ENCODE results near the gene MAP3K4. TPM values are rescaled to one million over a fixed set of nuclear protein-coding genes. Genes with fewer than 3 reads are reported as not detected.
"Not testable (repeated sequence)": the region's sequence is repeated elsewhere in the genome, so short reads cannot be mapped to it uniquely, and the experiment has no call there.

MAP3K4 gene
- total RNA-seq, 2 experiments from 2014 or later = 46.2 to 53.7 TPM

GRCh38 chr6:160960839-160961238 lies 30.7 kb upstream of the MAP3K4 start:
- POLR2A ChIA-PET = no interaction called here
- DNase-seq (no peak), ATAC-seq (ENCODE audit: low read depth) (no peak)
- Mint-ChIP-seq H3K27me3 (peaks cover 18% of the 10 kb centered on the region), H3K36me3 (no peaks in the 10 kb centered on the region), H3K4me1 (no peaks in the 10 kb centered on the region), H3K27ac (no peak overlapping the region), H3K4me3 (no peak overlapping the region), H3K9me3 (no peaks in the 10 kb centered on the region)

DNA sequence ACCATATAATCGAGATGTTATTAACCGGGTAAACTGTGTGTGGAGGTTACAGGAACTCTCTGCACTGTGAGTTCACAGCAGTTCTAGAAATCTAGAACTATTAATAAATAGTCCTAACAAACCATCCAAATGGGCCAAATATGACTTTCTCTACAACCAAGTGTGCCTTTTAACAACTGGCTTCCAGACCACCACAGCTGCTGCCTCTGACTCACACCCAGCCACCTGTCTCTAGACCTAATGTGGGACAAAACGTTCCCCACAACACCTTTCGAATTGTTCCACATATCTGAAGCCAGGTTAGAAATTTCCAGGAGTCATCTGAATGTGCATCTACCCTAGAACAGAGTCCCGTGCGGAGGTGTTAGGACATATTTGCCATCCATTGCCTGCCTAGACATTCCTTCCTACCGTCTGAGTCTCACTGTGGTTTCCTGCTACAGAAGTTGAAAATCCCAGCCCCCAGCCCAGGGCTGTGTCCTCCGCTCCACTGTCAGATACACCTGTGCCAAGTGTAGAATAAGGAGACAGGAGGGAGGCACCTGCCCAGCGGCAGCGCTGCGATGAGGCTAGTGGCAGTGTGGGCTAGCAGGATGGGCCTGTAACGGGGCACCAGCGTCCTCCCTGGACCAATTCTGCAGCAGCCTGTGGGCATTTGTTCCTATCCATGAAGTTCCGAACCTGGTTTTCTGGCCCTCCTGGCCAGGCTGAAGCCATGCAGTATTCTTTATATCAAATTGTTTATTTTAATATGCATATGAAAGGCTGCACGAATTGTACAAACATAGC lies 28.5 kb upstream of the MAP3K4 start:
- POLR2A ChIA-PET = no interaction called here
- Mint-ChIP-seq H3K27me3 (peaks cover 10% of the 10 kb centered on the region), H3K9me3 (no peaks in the 10 kb centered on the region), H3K27ac (no peak overlapping the region), H3K36me3 (no peaks in the 10 kb centered on the region), H3K4me3 (no peak overlapping the region), H3K4me1 (no peaks in the 10 kb centered on the region)
- DNase-seq = no peak
- ATAC-seq (ENCODE audit: low read depth) = no peak

DNA sequence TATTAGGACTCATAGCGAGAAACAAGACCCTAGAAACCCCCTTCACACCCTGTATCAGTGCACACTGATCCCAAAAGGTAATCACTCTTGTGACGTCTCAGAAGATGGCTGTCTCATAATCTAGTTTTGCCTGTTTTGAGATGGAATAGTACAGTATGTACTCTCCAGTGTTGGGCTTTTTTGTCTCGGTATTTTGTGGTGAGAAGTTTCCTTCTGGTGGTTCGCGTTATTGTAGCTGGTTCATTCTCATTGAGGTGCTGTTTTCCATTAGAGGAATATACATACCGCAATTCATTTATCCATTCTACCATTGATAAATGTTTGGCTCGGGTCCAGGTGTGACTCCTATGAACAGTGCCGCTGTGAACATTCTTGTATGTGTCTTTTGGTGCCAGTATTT lies 27.9 kb upstream of the MAP3K4 start:
- no peak overlapping the region for H3K4me3 Mint-ChIP-seq
- no peaks in the 10 kb centered on the region for H3K36me3 Mint-ChIP-seq
- DNase-seq (no peak), ATAC-seq (ENCODE audit: low read depth) (no peak)
- peaks cover 5% of the 10 kb centered on the region for H3K27me3 Mint-ChIP-seq
- no peaks in the 10 kb centered on the region for H3K9me3 Mint-ChIP-seq
- POLR2A ChIA-PET = no interaction called here
- H3K27ac Mint-ChIP-seq = no peak overlapping the region
- no peaks in the 10 kb centered on the region for H3K4me1 Mint-ChIP-seq

DNA sequence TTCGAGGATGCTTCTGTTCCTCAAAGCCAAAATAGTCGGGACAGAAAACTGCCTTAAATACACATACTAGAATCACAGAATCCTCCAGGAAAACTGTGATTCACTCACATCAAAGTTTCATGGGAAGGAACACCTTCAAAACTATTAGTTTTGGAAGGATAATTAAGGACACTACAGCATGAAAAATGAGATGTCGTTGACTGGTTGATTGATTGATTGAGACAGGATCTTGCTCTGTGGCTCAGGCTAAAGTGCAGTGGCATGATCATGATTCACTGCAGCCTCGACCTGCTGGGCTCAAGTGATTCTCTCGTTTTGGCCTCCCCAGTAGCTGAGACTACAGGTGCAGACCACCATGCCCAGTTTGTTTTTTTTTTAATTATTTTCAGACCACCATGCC lies 25.7 kb upstream of the MAP3K4 start:
- no peak for ATAC-seq (ENCODE audit: low read depth)
- Mint-ChIP-seq H3K9me3 (no peaks in the 10 kb centered on the region), H3K36me3 (no peaks in the 10 kb centered on the region), H3K4me3 (no peak overlapping the region), H3K27me3 (peaks cover 5% of the 10 kb centered on the region), H3K4me1 (no peaks in the 10 kb centered on the region), H3K27ac (no peak overlapping the region)
- no peak for DNase-seq
- POLR2A ChIA-PET = no interaction called here

DNA sequence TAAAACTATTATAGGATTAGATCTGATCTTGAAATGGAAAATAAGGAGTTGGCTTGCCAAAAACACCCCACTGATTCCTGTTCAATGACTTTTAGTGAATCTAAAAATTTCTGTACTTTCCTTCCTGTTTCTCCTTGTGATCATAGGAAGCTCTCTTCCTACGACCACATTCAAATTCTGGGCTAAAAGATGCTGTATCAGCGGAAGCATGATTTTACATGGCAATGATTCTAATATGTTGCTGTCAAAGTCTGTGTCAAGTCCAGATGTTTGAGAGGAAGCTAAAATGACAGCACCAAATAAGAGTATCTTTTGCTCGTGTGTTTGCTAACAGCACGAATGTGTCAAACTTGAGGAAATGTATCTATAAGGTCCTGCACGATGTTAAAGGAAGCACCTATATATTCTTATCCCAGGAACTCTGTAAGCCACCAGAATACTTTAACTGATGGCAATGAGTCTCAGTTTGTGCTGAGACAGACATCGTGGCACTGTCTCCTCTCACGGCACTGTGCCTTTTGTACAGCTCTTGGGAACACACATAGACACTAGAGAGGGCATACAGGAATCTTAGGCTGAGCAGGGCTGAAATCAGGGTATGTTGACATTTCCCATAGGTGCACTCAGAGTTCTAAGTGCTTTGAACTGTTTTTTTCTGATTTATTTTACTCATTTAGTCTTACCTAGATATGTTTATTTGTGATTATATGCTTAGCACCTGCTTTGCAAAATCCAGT lies 24.9 kb upstream of the MAP3K4 start:
- no peak overlapping the region for H3K4me3 Mint-ChIP-seq
- no peak for ATAC-seq (ENCODE audit: low read depth)
- no peak for DNase-seq
- no peaks in the 10 kb centered on the region for H3K4me1 Mint-ChIP-seq
- peaks cover 5% of the 10 kb centered on the region for H3K27me3 Mint-ChIP-seq
- H3K9me3 Mint-ChIP-seq = no peaks in the 10 kb centered on the region
- no peak overlapping the region for H3K27ac Mint-ChIP-seq
- H3K36me3 Mint-ChIP-seq = no peaks in the 10 kb centered on the region
- POLR2A ChIA-PET = no interaction called here

DNA sequence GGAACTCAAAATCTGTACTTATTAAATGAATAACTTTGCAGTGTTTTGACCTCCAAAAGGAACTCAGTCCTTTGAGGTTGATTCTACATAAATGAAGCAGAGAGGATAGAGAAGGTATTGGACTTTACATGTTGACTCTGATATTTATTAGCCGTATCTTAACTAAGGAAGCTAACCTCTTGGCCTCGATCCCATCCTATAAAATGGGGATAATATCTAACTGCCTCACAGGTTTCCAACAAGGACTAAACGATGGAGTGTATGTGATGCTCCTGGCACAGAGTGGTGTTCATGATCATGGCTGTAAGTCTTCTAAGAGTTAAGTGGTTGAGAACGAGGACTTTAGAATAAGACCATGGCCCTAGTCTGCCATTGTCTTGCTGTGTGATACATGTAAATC lies 24.2 kb upstream of the MAP3K4 start:
- H3K27ac Mint-ChIP-seq = no peak overlapping the region
- no peaks in the 10 kb centered on the region for H3K4me1 Mint-ChIP-seq
- peaks cover 5% of the 10 kb centered on the region for H3K27me3 Mint-ChIP-seq
- no peaks in the 10 kb centered on the region for H3K9me3 Mint-ChIP-seq
- H3K36me3 Mint-ChIP-seq = no peaks in the 10 kb centered on the region
- no peak overlapping the region for H3K4me3 Mint-ChIP-seq
- DNase-seq = no peak
- POLR2A ChIA-PET = no interaction called here
- ATAC-seq (ENCODE audit: low read depth) = no peak

DNA sequence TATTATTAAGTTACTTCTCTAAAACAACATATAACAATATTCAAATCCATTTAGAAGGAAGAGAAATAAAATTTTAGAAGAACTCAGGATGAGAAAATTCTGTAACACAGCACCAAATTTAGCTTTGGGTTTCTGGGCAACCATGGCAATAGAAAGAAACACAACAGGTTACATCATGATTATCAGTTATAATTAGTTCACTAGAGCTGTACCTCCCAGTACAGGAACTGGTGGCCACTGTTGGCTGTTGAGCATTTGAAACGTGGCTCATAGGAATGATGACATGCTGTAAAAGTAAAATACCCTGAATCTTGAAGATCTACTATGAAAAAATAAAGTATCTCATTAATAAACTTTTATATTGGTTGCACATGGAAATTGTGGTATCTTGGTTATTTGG lies 23.7 kb upstream of the MAP3K4 start:
- H3K4me3 Mint-ChIP-seq = no peak overlapping the region
- peaks cover 7% of the 10 kb centered on the region for H3K27me3 Mint-ChIP-seq
- H3K4me1 Mint-ChIP-seq = no peaks in the 10 kb centered on the region
- no peaks in the 10 kb centered on the region for H3K9me3 Mint-ChIP-seq
- H3K36me3 Mint-ChIP-seq = no peaks in the 10 kb centered on the region
- POLR2A ChIA-PET = no interaction called here
- ATAC-seq (ENCODE audit: low read depth) (no peak), DNase-seq (no peak)
- no peak overlapping the region for H3K27ac Mint-ChIP-seq

- H3K27ac Mint-ChIP-seq = no peak overlapping the region
- no peaks in the 10 kb centered on the region for H3K9me3 Mint-ChIP-seq
- no peaks in the 10 kb centered on the region for H3K36me3 Mint-ChIP-seq
- ATAC-seq (ENCODE audit: low read depth) (no peak), DNase-seq (no peak)
- H3K4me1 Mint-ChIP-seq = no peaks in the 10 kb centered on the region
- peaks cover 6% of the 10 kb centered on the region for H3K27me3 Mint-ChIP-seq
- POLR2A ChIA-PET = no interaction called here
- no peak overlapping the region for H3K4me3 Mint-ChIP-seq
Observed at GRCh38 chr6:160971171-160971570, 20.4 kb upstream of the MAP3K4 start.

- no peaks in the 10 kb centered on the region for H3K9me3 Mint-ChIP-seq
- H3K4me3 Mint-ChIP-seq = no peak overlapping the region
Observed at GRCh38 chr6:160972111-160972510, 19.5 kb upstream of the MAP3K4 start.

GRCh38 chr6:160972594-160972993 lies 19.0 kb upstream of the MAP3K4 start:
- H3K36me3 Mint-ChIP-seq; ATAC-seq (ENCODE audit: low read depth); H3K4me1 Mint-ChIP-seq; DNase-seq; POLR2A ChIA-PET; H3K27ac Mint-ChIP-seq; H3K9me3 Mint-ChIP-seq; H3K4me3 Mint-ChIP-seq; H3K27me3 Mint-ChIP-seq: not testable (repeated sequence)

More at GRCh38 chr6:160972111-160972510, 19.5 kb upstream of the MAP3K4 start:
- POLR2A ChIA-PET = no interaction called here
- Mint-ChIP-seq H3K27ac (no peak overlapping the region), H3K36me3 (no peaks in the 10 kb centered on the region), H3K27me3 (peaks cover 6% of the 10 kb centered on the region), H3K4me1 (no peaks in the 10 kb centered on the region)
- DNase-seq = no peak
- ATAC-seq (ENCODE audit: low read depth) = no peak

DNA sequence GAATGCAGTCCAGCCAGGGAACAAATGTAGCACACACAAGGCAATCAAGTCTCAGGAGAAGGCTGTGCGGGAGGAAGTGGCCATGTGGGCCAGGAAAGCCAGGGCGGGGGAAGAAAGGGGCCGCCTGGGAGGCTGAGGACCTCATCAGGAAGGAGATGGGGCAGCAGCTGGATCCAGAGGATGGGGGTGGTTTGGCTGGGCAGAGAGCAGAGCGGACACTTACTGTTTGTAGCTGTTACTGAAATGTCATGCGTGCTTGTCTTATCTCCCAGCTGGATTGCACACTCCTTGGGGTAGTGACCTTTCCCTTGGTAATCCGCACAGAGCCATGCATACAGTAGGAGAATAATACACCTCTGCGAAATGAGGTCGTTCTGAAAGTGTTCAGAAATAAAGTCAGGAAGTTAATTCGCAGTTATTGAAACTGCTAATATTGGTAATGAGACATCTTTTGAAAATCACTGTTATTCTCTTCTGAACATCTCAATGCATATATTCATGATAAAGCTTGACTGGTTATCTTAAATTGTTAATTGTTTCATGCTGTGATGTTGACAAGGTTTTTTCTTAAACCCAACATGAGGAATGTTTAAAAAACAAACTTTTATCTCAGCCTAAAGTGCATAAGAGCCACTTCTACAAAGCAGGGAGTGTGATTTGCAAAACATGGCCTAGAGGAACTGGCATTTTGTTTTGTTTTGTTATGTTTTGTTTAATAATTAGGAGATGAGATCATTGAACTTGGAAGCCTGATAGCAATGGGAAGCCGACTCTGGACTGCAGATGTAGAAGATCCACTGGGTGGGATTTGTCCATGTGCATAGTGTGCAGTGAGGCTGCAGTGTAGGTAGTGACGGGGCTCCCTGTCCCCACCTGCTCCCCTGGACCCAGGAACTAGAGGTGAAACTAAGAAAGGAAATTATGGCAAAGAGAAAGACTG lies 18.0 kb upstream of the MAP3K4 start:
- H3K27ac Mint-ChIP-seq = no peak overlapping the region
- POLR2A ChIA-PET = no interaction called here
- peaks cover 9% of the 10 kb centered on the region for H3K27me3 Mint-ChIP-seq
- H3K4me1 Mint-ChIP-seq = no peaks in the 10 kb centered on the region
- no peak overlapping the region for H3K4me3 Mint-ChIP-seq
- H3K36me3 Mint-ChIP-seq = no peaks in the 10 kb centered on the region
- DNase-seq (no peak), ATAC-seq (ENCODE audit: low read depth) (no peak)
- H3K9me3 Mint-ChIP-seq = no peaks in the 10 kb centered on the region

GRCh38 chr6:160974304-160974771 lies 17.2 kb upstream of the MAP3K4 start:
- no peak for DNase-seq
- Mint-ChIP-seq H3K9me3 (no peaks in the 10 kb centered on the region), H3K4me3 (no peak overlapping the region), H3K27me3 (peaks cover 11% of the 10 kb centered on the region), H3K4me1 (no peaks in the 10 kb centered on the region), H3K36me3 (no peaks in the 10 kb centered on the region), H3K27ac (no peak overlapping the region)
- POLR2A ChIA-PET = no interaction called here
- no peak for ATAC-seq (ENCODE audit: low read depth)

GRCh38 chr6:160975162-160975561 lies 16.4 kb upstream of the MAP3K4 start:
- Mint-ChIP-seq H3K4me1 (no peaks in the 10 kb centered on the region), H3K9me3 (no peaks in the 10 kb centered on the region), H3K27ac (no peak overlapping the region), H3K36me3 (no peaks in the 10 kb centered on the region), H3K27me3 (peaks cover 11% of the 10 kb centered on the region), H3K4me3 (no peak overlapping the region)
- no peak for ATAC-seq (ENCODE audit: low read depth)
- DNase-seq = no peak
- POLR2A ChIA-PET = no interaction called here
